ENCODE measurements around the gene RAB27A.
A peak's percentile ranks its signal among the peaks of the same experiment; 100 is the strongest.

The RAB27A gene

DNA sequence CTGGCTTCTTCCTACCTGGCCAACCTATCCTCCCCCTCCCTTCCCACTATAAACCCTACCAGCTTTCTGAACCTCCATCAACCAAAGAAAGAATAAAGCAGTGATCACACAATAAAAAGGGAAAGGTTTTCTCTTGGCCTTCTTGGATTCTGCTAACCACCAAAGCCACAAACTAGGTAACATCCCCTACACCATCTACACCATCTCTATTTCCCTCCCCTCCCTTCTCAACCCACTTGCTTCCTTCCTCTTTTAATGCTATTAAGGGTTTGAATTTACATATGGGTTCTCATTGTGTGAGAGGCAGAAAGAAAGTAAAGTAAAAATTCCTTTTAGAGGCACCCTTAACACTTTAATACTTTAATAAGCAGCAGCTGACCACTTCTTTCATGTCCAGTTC is 67.0 kb downstream of the RAB27A start:
- DNase-seq (ENCODE audit: low read depth in 2 of 2), result no peak

DNA sequence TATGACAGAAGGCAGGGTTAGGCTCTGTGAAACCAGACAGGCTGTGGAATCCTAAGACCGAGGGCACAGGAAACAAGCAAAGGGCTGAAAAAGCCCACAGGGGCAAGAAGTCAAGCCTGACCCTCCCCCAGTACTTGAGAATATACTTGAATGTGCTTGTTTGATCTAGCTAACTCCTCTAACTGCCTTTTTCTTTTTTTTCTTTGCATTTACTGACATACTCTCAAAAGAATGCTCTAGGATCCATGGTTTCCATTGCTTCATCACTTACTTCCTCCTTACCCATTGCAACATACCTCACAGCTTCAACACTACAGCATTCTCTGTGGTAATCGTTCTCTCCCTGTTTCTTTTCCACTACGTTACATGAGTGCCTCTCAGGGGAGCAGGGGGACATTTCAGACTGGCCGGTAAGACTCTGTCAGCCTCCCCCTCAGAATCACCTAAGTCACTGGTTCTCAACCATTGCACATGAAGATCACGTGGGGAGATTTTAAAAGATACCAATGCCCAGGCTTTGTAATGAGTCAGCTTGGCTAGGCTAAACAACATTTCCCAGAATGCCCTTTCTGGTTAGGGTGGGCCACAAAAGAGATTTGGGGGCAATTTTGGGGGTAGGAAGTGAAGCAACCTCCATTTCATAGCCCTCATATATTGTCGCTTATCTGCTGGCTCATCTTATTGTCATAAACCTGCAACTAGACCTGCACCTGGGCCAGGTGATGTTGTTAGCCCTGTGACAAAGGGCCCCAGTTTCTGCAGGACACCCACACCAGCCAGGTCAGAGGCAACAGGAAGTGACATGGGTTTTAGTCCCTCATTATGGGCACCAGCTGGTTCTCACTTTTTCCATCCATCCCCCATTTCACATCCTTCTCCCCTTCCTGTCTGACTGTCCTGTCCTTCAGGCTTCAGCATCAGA is 68.3 kb downstream of the RAB27A start:
- peak; percentile 89 to 90 for DNase-seq (ENCODE audit: low read depth in 2 of 2)

GRCh38 chr15:55220606-55221005 is 69.0 kb downstream of the RAB27A start:
- DNase-seq (ENCODE audit: low read depth in 2 of 2), result no peak

DNA sequence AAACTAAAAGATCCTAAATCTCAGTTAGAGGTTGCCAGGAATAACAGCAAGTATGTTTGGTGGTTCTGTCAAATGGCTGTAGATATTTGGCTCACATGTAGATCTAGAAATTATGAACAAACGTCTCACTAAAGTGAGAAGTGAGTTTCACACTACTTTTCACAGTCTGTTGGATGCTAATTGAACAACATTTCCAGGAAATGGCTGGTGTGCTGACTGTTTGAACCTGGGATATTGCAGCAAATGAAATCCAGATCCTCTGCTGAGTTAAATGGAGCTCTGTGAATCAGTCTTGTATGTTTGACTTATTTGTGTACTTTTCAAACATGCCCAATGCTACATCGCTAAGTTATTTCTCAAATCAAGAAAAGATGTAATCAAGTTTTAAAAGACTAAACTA is 71.6 kb downstream of the RAB27A start:
- no peak for DNase-seq (ENCODE audit: low read depth in 2 of 2)

DNA sequence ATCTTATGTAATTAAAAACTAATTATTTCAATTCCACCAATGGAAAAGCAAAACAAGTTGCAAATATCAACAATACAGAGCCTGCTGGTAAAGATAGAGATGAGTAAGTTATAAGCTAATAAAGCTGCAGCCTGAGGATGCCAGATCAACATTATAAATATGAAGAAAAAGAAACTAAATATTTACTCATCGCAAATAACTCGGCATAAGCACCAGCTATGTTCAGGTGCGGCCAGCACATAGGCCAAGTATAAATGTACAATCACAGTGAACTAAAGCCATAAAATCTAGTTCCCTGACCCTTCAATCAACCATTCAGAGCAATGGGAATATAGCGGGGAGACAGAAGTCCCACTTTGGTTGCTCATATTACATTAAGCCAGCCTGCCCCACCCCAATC is 85.1 kb downstream of the RAB27A start:
- no peak for DNase-seq (ENCODE audit: low read depth in 2 of 2)

DNA sequence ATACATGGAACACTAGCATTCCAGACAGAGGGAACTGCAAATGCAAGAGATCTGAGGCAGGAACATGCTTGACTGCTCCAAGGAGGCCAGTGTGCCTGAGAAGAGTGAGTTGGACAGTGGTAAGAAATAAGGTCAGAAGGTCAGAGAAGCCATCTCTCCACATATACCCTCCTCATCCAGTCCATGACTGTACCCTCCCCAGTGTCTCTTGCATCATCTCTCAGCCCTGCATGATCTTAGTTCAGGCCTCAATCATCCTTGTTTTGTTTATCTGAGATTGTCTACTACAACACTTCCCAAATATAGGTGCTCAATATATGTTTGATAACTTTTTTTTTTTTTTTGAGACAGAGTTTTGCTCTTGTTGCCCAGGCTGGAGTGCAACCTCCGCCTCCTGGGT is 87.4 kb downstream of the RAB27A start:
- DNase-seq (ENCODE audit: low read depth in 2 of 2), result no peak

DNA sequence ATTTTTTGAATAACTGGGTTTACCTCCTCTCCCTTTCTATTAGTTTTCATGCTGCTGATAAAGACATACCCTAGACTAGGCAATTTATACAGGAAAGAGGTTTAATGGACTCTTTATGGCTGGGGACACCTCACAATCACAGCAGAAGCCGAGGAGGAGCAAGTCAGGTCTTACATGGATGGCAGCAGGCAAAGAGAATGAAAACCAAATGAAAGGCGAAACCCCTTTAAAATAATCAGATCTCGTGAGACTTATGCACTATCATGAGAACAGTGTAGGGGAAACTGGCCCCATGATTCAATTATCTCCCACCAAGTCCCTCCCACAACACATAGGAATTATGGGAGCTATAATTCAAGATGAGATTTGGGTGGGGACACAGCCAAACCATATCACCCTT is 90.9 kb downstream of the RAB27A start:
- no peak for DNase-seq (ENCODE audit: low read depth in 2 of 2)

DNA sequence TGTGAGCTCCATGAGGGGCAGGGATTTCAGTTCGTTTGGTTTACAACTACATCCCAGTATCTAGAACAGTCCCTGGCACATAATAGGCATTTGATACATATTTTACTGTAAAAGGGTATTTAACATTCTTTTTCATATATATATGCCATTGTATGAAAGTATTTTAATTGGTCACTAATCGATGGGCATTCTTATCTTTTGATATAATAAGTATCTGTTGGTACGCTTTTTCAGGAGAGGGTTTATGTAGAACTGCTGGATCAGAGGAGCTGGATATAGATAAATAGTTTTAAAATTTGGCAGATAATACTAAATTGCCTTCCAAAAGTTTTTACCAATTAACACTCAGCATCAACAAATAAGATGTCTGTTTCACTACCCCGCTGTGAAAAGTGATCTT is 91.9 kb downstream of the RAB27A start:
- DNase-seq (ENCODE audit: low read depth in 2 of 2), result no peak

DNA sequence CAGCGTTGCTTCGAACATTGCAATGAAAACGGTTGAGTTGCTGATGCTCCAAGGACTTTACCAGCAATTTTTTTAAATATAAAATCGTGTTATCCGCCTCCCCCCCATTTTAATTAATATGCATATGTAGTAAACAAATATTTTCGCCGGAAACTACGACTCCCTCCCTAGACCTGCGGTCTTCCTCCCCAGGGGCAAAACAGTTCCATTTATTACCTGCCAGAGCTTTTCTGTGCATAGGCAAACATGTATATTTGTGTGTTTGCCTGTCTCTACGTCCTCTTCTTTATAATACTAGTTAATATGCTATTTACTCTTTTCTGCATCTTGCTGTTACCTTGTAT is 92.3 kb downstream of the RAB27A start:
- DNase-seq (ENCODE audit: low read depth in 2 of 2), result no peak

GRCh38 chr15:55196458-55197361 is 92.9 kb downstream of the RAB27A start, which contains the start of gene RSL24D1:
Gene RSL24D1 (minus strand): TSS chr15:55196941. CDS start chr15:55196890, 51 bp downstream.
- peak; percentile 95 to 96 for DNase-seq (ENCODE audit: low read depth in 2 of 2)

GRCh38 chr15:55195996-55196395 is 93.6 kb downstream of the RAB27A start:
- DNase-seq (ENCODE audit: low read depth in 2 of 2), result no peak

GRCh38 chr15:55194256-55194655 is 95.4 kb downstream of the RAB27A start:
- no peak for DNase-seq (ENCODE audit: low read depth in 2 of 2)

DNA sequence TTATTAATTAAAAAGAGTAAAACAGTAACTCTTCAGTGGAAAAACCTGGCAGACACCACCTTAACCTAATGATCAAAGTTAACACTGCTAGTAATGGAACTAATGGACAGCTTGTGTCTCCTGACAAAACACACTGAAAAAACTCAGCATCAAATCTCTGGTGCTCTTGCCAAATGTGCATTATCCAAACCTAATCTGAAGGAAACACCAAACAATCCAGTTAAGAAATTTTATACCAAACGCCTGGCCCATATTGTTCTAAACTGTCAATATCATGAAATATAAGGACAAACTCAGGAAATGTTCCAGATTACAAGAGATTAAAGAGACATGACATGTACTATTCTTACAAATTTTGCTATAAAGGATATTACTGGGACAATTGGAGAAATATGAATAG is 103.3 kb downstream of the RAB27A start:
- DNase-seq (ENCODE audit: low read depth in 2 of 2), result no peak

- no peak for DNase-seq (ENCODE audit: low read depth in 2 of 2)
These were observed 105.9 kb downstream of the RAB27A start for GRCh38 chr15:55183679-55184078.

DNA sequence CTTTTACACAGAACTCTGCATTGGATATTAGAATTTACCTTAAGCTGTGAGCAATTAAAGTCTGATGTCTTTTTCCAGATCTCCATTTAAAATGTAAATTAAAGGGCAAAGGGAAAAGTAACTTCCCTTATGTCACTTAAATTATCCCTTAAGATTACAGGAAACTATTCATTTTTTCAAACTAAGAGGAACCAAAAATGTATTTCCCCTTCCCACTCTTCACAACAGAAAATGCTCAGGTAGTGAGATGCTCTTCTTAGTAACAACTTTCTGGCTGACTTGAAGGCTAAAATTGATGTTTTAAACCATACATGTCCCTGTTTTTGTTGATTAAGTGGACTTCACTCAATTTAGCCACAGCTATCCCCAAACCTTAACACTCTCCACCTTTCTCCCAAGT is 110.5 kb downstream of the RAB27A start:
- no peak for DNase-seq (ENCODE audit: low read depth in 2 of 2)

- no peak for DNase-seq (ENCODE audit: low read depth in 2 of 2)
These were observed 119.3 kb downstream of the RAB27A start for GRCh38 chr15:55170361-55170760.

GRCh38 chr15:55168350-55168974 is 121.2 kb downstream of the RAB27A start:
- DNase-seq (ENCODE audit: low read depth in 2 of 2), result peak; percentile 11 to 23

- DNase-seq (ENCODE audit: low read depth in 2 of 2), result no peak
These were observed 125.3 kb downstream of the RAB27A start for GRCh38 chr15:55164284-55164683.

Data from fibroblast of skin of left biceps (primary cell).